ENCODE data around the gene ATP2C1. TPM values are rescaled to one million over a fixed set of nuclear protein-coding genes. Genes with fewer than 3 reads are reported as not detected.
A peak's percentile ranks its signal among the peaks of the same experiment; 100 is the strongest.

ATP2C1 gene
- total and polyA plus RNA-seq, 2 of the 4 experiments (the other 2 are of a cell fraction): 41.4 to 50.2 TPM

- Histone ChIP-seq H4K8ac (ENCODE audit: low read depth in 2 of 2, low read length in 2 of 2) (no peak overlapping the region), H3K18ac (ENCODE audit: low read depth, low read length) (no peak overlapping the region), H3K14ac (replicated peaks; ENCODE audit: low read depth, low read length) (no peak overlapping the region), H4K20me1 (ENCODE audit: insufficient read depth, low read length) (peaks cover 4% of the 10 kb centered on the region; the same call in 1 of the 2 replicates), H2BK20ac (ENCODE audit: low read depth, low read length) (no peak overlapping the region), H3K4me2 (ENCODE audit: low read depth, low read length) (peak overlapping the region; percentile 51; the same call in 1 of the 2 replicates), H3K27me3 (ENCODE audit: control insufficient read depth, insufficient read depth, low read length) (no peaks in the 10 kb centered on the region), H4K5ac (ENCODE audit: low read depth, low read length) (no peak overlapping the region), H3K9me1 (ENCODE audit: insufficient read depth, low read length) (no peaks in the 10 kb centered on the region), H2AK5ac (ENCODE audit: low read depth, low read length) (no peak overlapping the region), H3K36me3 (ENCODE audit: control insufficient read depth, insufficient read depth, low read length) (no peaks in the 10 kb centered on the region), H3K56ac (ENCODE audit: extremely low read depth, insufficient read depth, low read length) (no peak overlapping the region), H2AFZ (replicated peaks; ENCODE audit: low read length, poor library complexity) (no peak overlapping the region), H3K4me1 (ENCODE audit: control insufficient read depth, insufficient read depth, low read length) (peaks cover 4% of the 10 kb centered on the region), H3K9me3 (ENCODE audit: control insufficient read depth, insufficient read depth, low read length) (no peaks in the 10 kb centered on the region), H3K4ac (ENCODE audit: low read depth, low read length) (no peak overlapping the region), H3K4me3 (ENCODE audit: insufficient read depth, low read depth, low read length) (no peak overlapping the region), H3K79me1 (ENCODE audit: low read depth in 1 of 2, low read length in 2 of 2) (no peaks in the 10 kb centered on the region), H3K23ac (ENCODE audit: low read depth, low read length) (no peak overlapping the region), H3K27ac (ENCODE audit: insufficient read depth, low read length) (no peak overlapping the region), H3K9ac (ENCODE audit: low read depth, low read length) (no peak overlapping the region), H2BK120ac (ENCODE audit: low read depth, low read length) (no peak overlapping the region), H4K91ac (ENCODE audit: insufficient read depth, low read depth, low read length) (no peak overlapping the region), H2BK15ac (ENCODE audit: low read depth, low read length) (no peak overlapping the region), H2AK9ac (replicated peaks; ENCODE audit: low read depth, low read length, poor library complexity) (no peak overlapping the region), H2BK5ac (ENCODE audit: low read depth, low read length, poor library complexity, severe bottlenecking) (no peak overlapping the region)
- TF ChIP-seq FOS (IDR thresholded peaks at IDR 0.05; ENCODE audit: low read depth, low read length) (peak; percentile 37; the same call in 1 of the 2 replicates), RAD21 (IDR thresholded peaks at IDR 0.05; ENCODE audit: low read length) (no peak)
- peak; percentile 94 for ATAC-seq (ENCODE audit: low read depth)
- intact Hi-C loops (cut with micrococcal nuclease): loop anchor here (10.0 kb wide), 3 partner anchors 188 to 762 kb away; no protein-coding TSS in a partner anchor
- DNase-seq: peak; percentile 88
- POLR2A ChIA-PET (ENCODE audit: unreplicated experiment): no interaction called here
- BruUV-seq (replicated peaks): no TSS peak
- CTCF ChIA-PET: interaction anchor here (0.6 to 1.2 kb wide), 2 partner anchors 11 to 702 kb away, joined by 3 read pairs; no protein-coding TSS in a partner anchor
- dilution Hi-C loops (cut with HindIII; ENCODE audit: low sequenced_read_pairs, unreplicated experiment): no loop called here
- no CpG with 5 or more reads among the region's 1 CpG for WGBS, 2 experiments (ENCODE audit: extremely low coverage in 2 of 2, insufficient read length in 1 of 2)
- in situ Hi-C loops (cut with MboI; ENCODE audit: low sequenced_read_pairs): loop anchor here (25.0 kb wide), 2 partner anchors 451 to 1001 kb away; partner anchors contain the start of gene CPNE4
Measured at GRCh38 chr3:131036200-131036816, 142.4 kb downstream of the ATP2C1 start.

All from IMR-90 (cell line).